Activated naive CD4-positive, alpha-beta T cell treated with anti-CD3 and anti-CD28 coated beads, Interleukin-2, amount 50 U/mL, for 72 hours (primary cell): ENCODE measurements around the gene ST3GAL3. TPM values are rescaled to one million over a fixed set of nuclear protein-coding genes. Genes with fewer than 3 reads are reported as not detected.

Source experiments
- ATAC-seq, 2 donors: fragments of 150-1000 bp; cut with Tn5 transposase; 2 replicates each; pipeline ENCODE4 v1.10.0; 2021; ENCODE audit warnings: mild to moderate bottlenecking in 2 of 2, moderate library complexity in 2 of 2
- DNase-seq, 2 donors: peaks; one replicate each; pipeline ENCODE4 v3.0.0; 2021 to 2022; ENCODE audit warnings: low spot score in 2 of 2
- H3K27ac Mint-ChIP-seq, 2 donors: one replicate each; pipeline ENCODE4 v1.8.0; 2022; ENCODE audit warnings: mild to moderate bottlenecking in 2 of 2, mixed read lengths in 2 of 2
- H3K36me3 Mint-ChIP-seq, 2 donors: one replicate each; pipeline ENCODE4 v1.8.0; 2022; ENCODE audit warnings: mixed read lengths in 2 of 2
- H3K9me3 Mint-ChIP-seq, 2 donors: one replicate each; pipeline ENCODE4 v1.8.0; 2022; ENCODE audit warnings: mixed read lengths in 2 of 2
- total RNA-seq, 2 donors: library from RNA; stranded (reverse); gene quantifications; one replicate each; pipeline ENCODE4 v1.2.3, GENCODE V29; 2022

Gene ST3GAL3
- total RNA-seq, 2 donors from 2014 or later, result 21.8 to 22.3 TPM

GRCh38 chr1:43789604-43790550 is 82.5 kb downstream of the ST3GAL3 start:
- H3K27ac Mint-ChIP-seq, result no peak overlapping the region
- H3K36me3 Mint-ChIP-seq, result no peaks in the 10 kb centered on the region
- ATAC-seq, result peak; percentile 51 to 52
- no peaks in the 10 kb centered on the region for H3K9me3 Mint-ChIP-seq
- DNase-seq, result no peak

- ATAC-seq, result no peak
- no peak for DNase-seq
- Mint-ChIP-seq H3K36me3 (no peaks in the 10 kb centered on the region), H3K9me3 (no peaks in the 10 kb centered on the region), H3K27ac (no peak overlapping the region)
These were observed 83.9 kb downstream of the ST3GAL3 start for GRCh38 chr1:43791243-43791642.

GRCh38 chr1:43796111-43796581 is 88.8 kb downstream of the ST3GAL3 start:
- Mint-ChIP-seq H3K36me3 (no peaks in the 10 kb centered on the region), H3K27ac (no peak overlapping the region), H3K9me3 (no peaks in the 10 kb centered on the region)
- no peak for ATAC-seq
- no peak for DNase-seq

DNA sequence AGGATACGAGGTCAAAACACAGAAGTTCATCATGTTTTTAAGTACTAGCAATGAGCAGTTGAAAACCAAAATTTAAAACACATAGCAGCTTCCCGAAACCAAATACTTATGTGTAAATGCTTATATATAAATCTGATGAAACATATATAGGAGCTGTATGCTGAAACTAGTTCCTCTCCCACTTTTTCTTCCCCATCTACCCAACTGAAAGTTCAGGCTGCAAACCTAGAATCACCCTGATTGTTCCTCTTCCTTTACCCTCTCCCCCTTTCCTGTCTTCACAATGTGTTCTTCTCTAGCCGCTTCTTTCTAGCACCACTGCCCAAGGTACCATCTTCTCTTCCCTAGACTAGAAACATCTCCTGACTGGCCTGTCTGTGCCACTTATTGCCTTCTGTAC is 90.6 kb downstream of the ST3GAL3 start:
- Mint-ChIP-seq H3K36me3 (no peaks in the 10 kb centered on the region), H3K9me3 (no peaks in the 10 kb centered on the region), H3K27ac (no peak overlapping the region)
- DNase-seq, result no peak
- ATAC-seq, result no peak

- H3K36me3 Mint-ChIP-seq, result no peaks in the 10 kb centered on the region
- ATAC-seq (peak; percentile 30 to 52), DNase-seq (no peak)
- H3K27ac Mint-ChIP-seq, result peak overlapping the region in 1 of 2 donors; percentile 9
- no peaks in the 10 kb centered on the region for H3K9me3 Mint-ChIP-seq
These were observed 92.6 kb downstream of the ST3GAL3 start for GRCh38 chr1:43799656-43800635.

DNA sequence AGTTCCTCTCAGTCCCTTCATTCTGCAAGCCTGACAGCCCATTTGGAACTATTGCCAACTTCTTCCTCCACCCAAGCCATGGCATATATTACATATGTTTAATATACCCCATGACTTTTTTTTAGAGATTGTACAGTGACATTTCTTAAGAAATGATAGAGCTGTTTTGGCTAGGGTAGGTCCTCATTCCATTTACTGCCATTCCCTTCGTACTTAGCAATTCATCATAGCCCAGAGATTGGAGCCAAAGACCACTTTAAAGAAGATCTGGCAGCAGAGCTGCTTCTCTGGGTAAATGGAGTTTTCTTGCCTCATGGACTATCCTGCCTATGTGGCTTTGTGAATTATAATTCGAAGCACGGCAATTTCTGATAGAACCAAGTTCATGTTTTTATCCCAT is 93.4 kb downstream of the ST3GAL3 start:
- Mint-ChIP-seq H3K9me3 (no peaks in the 10 kb centered on the region), H3K27ac (no peak overlapping the region), H3K36me3 (no peaks in the 10 kb centered on the region)
- ATAC-seq, result no peak
- no peak for DNase-seq

GRCh38 chr1:43801203-43801602 is 93.9 kb downstream of the ST3GAL3 start:
- no peaks in the 10 kb centered on the region for H3K9me3 Mint-ChIP-seq
- DNase-seq, result no peak
- ATAC-seq, result no peak
- H3K36me3 Mint-ChIP-seq, result no peaks in the 10 kb centered on the region
- no peak overlapping the region for H3K27ac Mint-ChIP-seq

- DNase-seq (no peak), ATAC-seq (no peak)
- H3K27ac Mint-ChIP-seq, result no peak overlapping the region
- H3K36me3 Mint-ChIP-seq, result peaks cover 2% of the 10 kb centered on the region in 2 donors
- peaks cover 0 to 1% of the 10 kb centered on the region in 2 donors for H3K9me3 Mint-ChIP-seq
These were observed 95.1 kb downstream of the ST3GAL3 start for GRCh38 chr1:43802356-43802980.

GRCh38 chr1:43803105-43803504 is 95.8 kb downstream of the ST3GAL3 start:
- no peak overlapping the region for H3K27ac Mint-ChIP-seq
- no peak for ATAC-seq
- H3K9me3 Mint-ChIP-seq, result peaks cover under 1 to 6% of the 10 kb centered on the region in 2 donors
- H3K36me3 Mint-ChIP-seq, result peaks cover 8% of the 10 kb centered on the region in 2 donors
- no peak for DNase-seq

DNA sequence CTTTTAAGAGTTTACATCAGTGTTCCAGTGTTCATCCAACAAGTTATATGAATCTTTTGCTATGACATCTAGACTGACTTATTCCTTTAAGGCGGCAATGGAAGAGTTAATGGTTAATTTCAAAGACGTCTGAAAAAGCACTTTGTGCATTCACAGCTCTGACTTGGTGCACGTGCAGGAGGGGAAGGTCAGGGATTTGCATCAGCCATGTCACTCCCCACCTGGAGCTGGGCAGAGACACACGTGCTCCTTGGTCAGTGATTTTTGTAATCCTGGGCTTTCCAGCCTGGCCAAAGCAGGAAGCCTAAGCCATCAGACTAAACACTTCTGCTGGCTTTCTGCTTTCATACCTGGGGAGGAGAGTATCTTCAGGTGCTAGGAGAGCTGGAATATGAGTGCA is 96.3 kb downstream of the ST3GAL3 start:
- Mint-ChIP-seq H3K9me3 (peaks cover 3 to 12% of the 10 kb centered on the region in 2 donors), H3K36me3 (peaks cover 14% of the 10 kb centered on the region in 2 donors), H3K27ac (no peak overlapping the region)
- no peak for ATAC-seq
- no peak for DNase-seq

DNA sequence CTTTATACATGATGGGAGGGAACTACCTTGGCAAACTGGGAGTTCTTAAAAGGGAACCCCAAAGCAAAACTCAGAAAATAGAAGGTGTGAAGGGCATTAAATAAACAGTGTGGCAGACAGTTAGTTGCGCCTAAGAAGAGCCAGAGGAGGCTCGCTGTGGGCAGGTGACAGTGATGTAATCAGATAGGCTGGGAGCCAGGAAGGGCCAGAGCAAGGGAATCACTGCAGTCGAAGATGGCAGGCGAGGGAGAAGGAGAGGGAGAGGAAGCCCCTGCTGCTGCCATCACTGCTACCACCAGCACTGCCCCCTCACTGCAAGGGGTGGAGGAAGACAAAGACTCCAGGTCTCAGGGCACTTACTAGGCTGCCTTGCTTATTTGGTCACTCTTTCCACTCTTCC is 97.2 kb downstream of the ST3GAL3 start:
- Mint-ChIP-seq H3K9me3 (peaks cover 3 to 18% of the 10 kb centered on the region in 2 donors), H3K36me3 (peaks cover 20% of the 10 kb centered on the region in 2 donors), H3K27ac (no peak overlapping the region)
- ATAC-seq (no peak), DNase-seq (no peak)

GRCh38 chr1:43805340-43805739 is 98.0 kb downstream of the ST3GAL3 start:
- Mint-ChIP-seq H3K9me3 (peaks cover 3 to 18% of the 10 kb centered on the region in 2 donors), H3K27ac (no peak overlapping the region), H3K36me3 (peaks cover 20% of the 10 kb centered on the region in 2 donors)
- DNase-seq (no peak), ATAC-seq (no peak)

DNA sequence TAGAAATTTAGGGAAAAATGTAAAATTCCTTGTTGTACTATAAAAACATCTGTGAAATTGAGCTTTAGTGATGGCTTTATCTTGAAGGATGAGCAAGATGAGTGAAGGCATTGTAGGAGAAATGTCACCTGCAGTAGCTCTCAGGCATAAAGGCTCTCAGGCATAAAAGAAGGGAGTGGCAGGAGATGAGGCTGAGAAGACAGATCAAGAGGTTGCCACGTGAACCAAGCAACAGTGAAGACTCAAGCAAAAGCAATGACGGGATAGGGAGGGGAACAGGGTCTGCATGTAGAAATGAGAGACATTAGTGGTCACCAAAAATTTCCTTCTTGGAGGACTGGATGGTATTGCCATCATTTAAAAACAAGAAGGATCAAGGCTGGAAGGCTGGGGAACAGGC is 98.8 kb downstream of the ST3GAL3 start:
- Mint-ChIP-seq H3K9me3 (peaks cover 3 to 18% of the 10 kb centered on the region in 2 donors), H3K27ac (no peak overlapping the region), H3K36me3 (peaks cover 20% of the 10 kb centered on the region in 2 donors)
- no peak for ATAC-seq
- no peak for DNase-seq

GRCh38 chr1:43809097-43809673 is 101.8 kb downstream of the ST3GAL3 start:
- Mint-ChIP-seq H3K27ac (no peak overlapping the region), H3K36me3 (peaks cover 20 to 24% of the 10 kb centered on the region in 2 donors), H3K9me3 (peaks cover 3 to 18% of the 10 kb centered on the region in 2 donors)
- ATAC-seq (no peak), DNase-seq (no peak)

DNA sequence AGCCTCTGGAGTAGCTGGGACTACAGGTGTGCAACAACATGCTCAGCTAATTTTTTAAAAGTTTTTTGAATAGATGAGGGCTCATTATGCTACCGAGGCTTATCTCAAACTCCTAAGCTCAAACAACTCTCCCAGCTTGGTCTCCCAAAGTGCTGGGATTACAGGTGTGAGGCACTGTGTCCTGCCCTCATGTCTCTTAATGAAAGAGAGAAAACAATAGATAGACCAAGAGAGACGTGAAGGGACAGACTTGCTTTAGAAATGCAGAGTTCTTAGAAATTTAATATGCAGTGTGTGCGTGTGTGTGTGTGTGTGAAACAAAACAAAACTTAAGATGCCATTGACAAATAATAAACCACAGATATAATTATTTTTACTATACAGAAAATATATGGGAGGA is 105.2 kb downstream of the ST3GAL3 start:
- H3K36me3 Mint-ChIP-seq, result peaks cover 40 to 44% of the 10 kb centered on the region in 2 donors
- DNase-seq (no peak), ATAC-seq (no peak)
- H3K9me3 Mint-ChIP-seq, result peaks cover 8 to 16% of the 10 kb centered on the region in 2 donors
- peak overlapping the region in 1 of 2 donors; percentile 31 for H3K27ac Mint-ChIP-seq

GRCh38 chr1:43814401-43814800 is 107.1 kb downstream of the ST3GAL3 start:
- peak overlapping the region in 1 of 2 donors; percentile 37 for H3K27ac Mint-ChIP-seq
- peaks cover 36 to 37% of the 10 kb centered on the region in 2 donors for H3K36me3 Mint-ChIP-seq
- DNase-seq, result no peak
- peaks cover 6 to 12% of the 10 kb centered on the region in 2 donors for H3K9me3 Mint-ChIP-seq
- ATAC-seq, result no peak
